22Rv1 (cell line): ENCODE data around the gene CORO2B.

Experiments used
- H3K27ac ChIP-seq: fragments of 450-650 bp; 2 replicates; pipeline ENCODE4 v1.5.1; 2017
- ZFX ChIP-seq: fragments of 450-650 bp; IDR thresholded peaks from 2 replicates; pipeline ENCODE4 v1.6.1; 2017; ENCODE audit warnings: antibody characterized with exemption, borderline replicate concordance
- TF ChIP-seq, protein P1 (sequence below): fragments of 450-650 bp; IDR thresholded peaks from 2 replicates; pipeline ENCODE4 v1.5.1; 2017; ENCODE audit warnings: mild to moderate bottlenecking

The CORO2B gene

DNA sequence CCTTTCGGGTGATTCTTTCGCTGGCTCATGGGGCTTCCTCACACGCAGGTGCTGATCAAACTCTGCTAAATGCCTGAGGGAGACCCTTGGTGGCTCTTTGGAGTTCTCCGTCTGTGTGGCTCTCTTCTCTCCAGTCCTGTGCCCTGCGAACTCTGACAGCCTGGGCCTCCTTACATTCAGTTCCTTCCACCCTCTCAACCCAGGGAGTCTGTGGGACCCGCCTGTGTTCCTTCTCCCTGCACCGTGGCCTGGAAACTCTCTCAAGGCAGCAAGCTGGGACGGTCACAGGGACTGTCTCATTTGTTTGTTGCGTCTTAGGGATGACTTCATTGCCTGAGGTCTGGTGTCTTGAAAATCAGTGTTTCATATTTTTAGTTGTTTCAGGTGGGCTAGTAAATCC lies 37.0 kb upstream of the CORO2B start:
- H3K27ac ChIP-seq: no peak overlapping the region
- no peak for TF ChIP-seq ZFX
- TF ChIP-seq, protein P1, sequence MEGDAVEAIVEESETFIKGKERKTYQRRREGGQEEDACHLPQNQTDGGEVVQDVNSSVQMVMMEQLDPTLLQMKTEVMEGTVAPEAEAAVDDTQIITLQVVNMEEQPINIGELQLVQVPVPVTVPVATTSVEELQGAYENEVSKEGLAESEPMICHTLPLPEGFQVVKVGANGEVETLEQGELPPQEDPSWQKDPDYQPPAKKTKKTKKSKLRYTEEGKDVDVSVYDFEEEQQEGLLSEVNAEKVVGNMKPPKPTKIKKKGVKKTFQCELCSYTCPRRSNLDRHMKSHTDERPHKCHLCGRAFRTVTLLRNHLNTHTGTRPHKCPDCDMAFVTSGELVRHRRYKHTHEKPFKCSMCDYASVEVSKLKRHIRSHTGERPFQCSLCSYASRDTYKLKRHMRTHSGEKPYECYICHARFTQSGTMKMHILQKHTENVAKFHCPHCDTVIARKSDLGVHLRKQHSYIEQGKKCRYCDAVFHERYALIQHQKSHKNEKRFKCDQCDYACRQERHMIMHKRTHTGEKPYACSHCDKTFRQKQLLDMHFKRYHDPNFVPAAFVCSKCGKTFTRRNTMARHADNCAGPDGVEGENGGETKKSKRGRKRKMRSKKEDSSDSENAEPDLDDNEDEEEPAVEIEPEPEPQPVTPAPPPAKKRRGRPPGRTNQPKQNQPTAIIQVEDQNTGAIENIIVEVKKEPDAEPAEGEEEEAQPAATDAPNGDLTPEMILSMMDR: no peak

DNA sequence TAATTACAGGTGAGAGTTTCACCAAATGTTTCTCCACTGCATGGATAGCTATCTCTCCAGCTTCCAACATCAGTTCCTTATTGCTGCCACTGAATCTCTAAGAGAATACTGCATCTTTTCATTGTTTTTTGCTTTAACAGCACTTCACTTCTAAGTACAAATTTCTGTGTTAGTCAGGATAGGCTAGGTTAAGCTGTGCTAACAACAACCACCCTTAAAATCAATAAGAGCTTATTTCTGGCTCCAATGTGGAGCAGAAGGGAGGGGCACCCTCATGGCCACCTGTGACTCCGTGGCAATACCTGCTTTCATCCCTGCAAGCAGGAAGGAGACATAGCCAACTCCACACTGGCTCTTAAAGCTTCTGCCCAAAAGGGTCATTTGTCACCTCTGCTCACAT lies 36.4 kb upstream of the CORO2B start:
- TF ChIP-seq ZFX: no peak
- TF ChIP-seq, protein P1: no peak
- H3K27ac ChIP-seq: no peak overlapping the region

DNA sequence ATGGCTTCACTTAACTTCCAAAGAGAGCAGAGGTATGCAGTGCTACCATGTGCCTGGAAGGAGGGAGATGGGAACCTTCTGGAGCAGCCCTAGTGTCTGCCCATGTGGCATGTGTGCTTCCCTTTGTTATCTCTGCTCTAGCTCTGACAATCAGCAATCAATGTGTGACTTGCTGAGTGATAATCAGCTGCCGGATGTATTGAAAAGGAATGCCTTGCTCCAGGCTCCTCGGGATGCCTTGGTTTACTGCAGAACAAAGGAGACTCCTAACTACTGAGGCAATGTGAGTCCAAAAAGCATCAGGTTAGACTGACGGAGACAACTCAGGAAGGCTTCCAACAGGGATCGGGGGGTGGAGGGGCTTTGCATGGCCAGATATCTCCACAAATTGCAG lies 36.0 kb upstream of the CORO2B start:
- no peak overlapping the region for H3K27ac ChIP-seq
- TF ChIP-seq, protein P1: no peak
- no peak for TF ChIP-seq ZFX

DNA sequence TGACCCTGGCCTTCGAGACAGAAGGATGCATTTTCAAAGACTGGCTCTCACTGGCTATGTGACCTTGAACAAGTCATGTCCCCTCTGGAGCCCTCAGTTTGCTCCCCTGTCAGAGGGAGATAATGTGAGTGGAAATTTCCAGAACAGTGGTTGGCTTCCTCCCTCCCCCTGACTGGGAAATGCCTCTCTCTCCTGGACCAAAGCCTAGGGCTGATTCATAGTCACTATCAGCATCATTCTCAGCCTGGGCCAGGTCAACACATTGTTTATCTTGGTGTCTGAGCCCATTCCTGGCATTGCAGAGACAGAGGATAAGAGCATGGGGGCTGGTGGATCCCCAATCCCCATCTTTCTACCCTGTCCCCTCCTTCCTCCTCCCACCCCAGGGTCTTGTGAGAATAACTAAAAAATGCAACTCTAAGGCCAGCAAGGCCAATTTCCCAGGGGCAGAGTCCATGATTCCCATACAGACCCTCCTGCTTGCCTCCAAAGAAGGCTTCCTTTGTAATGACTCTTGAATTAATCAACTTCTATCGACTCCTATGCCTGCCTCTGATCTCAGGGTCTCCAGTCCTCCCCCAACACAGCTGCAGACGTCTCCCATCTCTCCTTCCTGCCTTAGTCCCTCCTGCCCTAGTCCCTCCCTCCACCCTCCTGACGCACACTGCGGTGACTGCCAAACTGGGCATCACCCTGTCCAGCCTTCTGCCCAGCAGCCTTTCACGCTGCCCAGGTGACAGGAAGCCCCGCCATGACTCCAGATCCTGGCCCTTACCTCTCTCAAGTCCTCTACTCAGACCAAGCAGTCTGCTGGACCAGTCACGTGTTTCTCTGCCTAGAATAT lies 35.4 kb upstream of the CORO2B start:
- H3K27ac ChIP-seq: no peak overlapping the region
- TF ChIP-seq ZFX: no peak
- TF ChIP-seq, protein P1: no peak

DNA sequence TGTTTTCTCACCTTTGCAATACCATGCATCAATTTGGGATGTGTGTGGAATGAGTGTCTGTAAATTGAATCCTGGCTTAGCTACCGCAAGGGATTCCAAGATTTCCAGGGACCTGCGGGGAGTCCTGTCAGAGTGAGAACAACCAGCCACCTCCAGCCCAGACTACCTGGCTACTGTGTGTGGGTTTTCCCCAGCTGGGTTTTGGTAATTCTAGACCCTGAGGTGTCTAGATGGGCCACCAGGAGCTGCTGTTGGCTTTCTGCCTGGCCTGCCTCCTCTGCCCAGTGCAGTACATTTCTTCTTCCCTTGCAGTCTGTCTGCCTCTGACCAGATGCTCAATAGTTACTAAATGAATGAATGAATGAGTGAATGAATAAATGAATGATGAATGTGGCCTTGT lies 32.5 kb upstream of the CORO2B start:
- no peak overlapping the region for H3K27ac ChIP-seq
- TF ChIP-seq, protein P1: no peak
- TF ChIP-seq ZFX: no peak

DNA sequence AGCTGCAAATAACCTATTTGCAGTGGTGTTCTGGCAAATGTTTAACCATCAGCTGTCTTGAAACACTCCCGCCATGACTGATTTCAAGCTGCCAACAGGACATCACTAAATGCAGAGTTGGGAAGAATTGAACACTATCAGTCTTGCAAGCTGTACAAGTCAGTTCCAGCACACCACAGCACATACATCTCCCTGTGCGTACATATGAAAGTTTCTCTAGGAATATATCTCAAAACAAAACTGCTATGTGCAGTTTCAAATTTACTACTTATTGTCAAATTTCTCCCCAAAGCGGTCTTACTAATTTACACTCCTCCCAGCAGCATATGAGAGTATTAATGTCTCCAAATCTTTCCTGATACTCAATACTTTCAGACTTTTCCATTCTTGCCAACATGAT lies 30.4 kb upstream of the CORO2B start:
- no peak for TF ChIP-seq ZFX
- TF ChIP-seq, protein P1: no peak
- no peak overlapping the region for H3K27ac ChIP-seq

DNA sequence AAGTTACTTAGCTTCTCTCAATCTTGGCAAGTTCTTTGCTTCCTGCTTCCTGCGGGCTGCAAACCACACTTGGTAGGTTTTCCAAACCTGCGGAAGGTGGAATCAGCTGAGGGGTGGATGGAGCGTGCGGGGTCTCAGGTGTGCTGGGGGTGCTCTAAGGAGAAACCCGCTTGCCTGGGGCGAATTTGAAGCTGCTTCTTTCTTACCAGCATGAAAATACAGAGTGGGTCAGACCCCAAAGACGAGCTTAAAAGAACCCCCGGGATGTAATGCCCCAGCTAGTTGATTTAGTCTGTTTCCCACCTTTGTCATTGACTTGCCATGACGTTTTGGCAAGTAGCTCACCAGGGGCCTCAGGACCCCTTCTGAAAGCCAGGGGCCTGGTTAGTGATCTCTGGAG lies 28.8 kb upstream of the CORO2B start:
- TF ChIP-seq, protein P1: no peak
- no peak for TF ChIP-seq ZFX
- no peak overlapping the region for H3K27ac ChIP-seq
